Gastrocnemius medialis (tissue), 4 donors: Measurements from ENCODE around the gene PLA2G1B. TPM values are rescaled to one million over a fixed set of nuclear protein-coding genes. Genes with fewer than 3 reads are reported as not detected.

Experiments used
- ATAC-seq, 2 donors: fragments of 150-250 bp; one replicate each; pipeline ENCODE4 v1.9.1; 2016
- DNase-seq, 2 donors: peaks; one replicate each; pipeline ENCODE4 v3.0.0-alpha.2; 2019
- H3K27ac ChIP-seq, 4 donors: fragments of 200-600 bp; sonication (generic); 1 replicate in 1 of 4; 2 replicates in 3 of 4; pipeline ENCODE4 v1.5.1; 2016 to 2018; ENCODE audit warnings: mild to moderate bottlenecking in 2 of 4, moderate library complexity in 1 of 4
- H3K27me3 ChIP-seq, 3 donors: fragments of 200-600 bp; sonication (generic) in 2 of 3; 1 replicate in 1 of 3; 2 replicates in 2 of 3; pipeline versions ENCODE4 v1.5.1 to v1.6.0; 2016 to 2019; ENCODE audit warnings: mild to moderate bottlenecking in 1 of 3, moderate library complexity in 1 of 3
- H3K36me3 ChIP-seq, 2 donors: fragments of 200-600 bp; sonication (generic) in 1 of 2; one replicate each; pipeline ENCODE4 v1.5.1; 2017 to 2018
- H3K4me1 ChIP-seq, 2 donors: fragments of 200-600 bp; sonication (generic) in 1 of 2; one replicate each; pipeline ENCODE4 v1.5.1; 2016 to 2017; ENCODE audit warnings: mild to moderate bottlenecking in 2 of 2
- H3K4me3 ChIP-seq, 4 donors: fragments of 200-600 bp; sonication (generic) in 3 of 4; 1 replicate in 1 of 4; 2 replicates in 3 of 4; pipeline ENCODE4 v1.5.1; 2016 to 2019; ENCODE audit warnings: mild to moderate bottlenecking in 2 of 4
- H3K9me3 ChIP-seq, 3 donors: fragments of 200-600 bp; sonication (generic) in 2 of 3; 1 replicate in 1 of 3; 2 replicates in 2 of 3; pipeline ENCODE4 v1.5.1; 2016 to 2019
- POLR2A ChIP-seq, 2 donors: fragments of 450-650 bp; IDR thresholded peaks; one replicate each; pipeline ENCODE4 v1.6.1; 2017; ENCODE audit warnings: antibody characterized with exemption in 2 of 2, mild to moderate bottlenecking in 2 of 2, moderate library complexity in 2 of 2
- in situ Hi-C, 4 donors: fragments of 200-750 bp; cut with MboI; loops; one replicate each; pipeline versions ENCODE4 v1.15.0 to v1.8.0; 2017; ENCODE audit warnings: low sequenced_read_pairs in 4 of 4
- intact Hi-C: fragments of 100-400 bp; cut with DNase I; formaldehyde crosslinking; loops from one replicate; pipeline ENCODE4 v1.15.1; 2023; ENCODE audit warnings: low total_unique reads
- total RNA-seq, 4 donors: library from RNA; depleted of rRNA; stranded (reverse); fragments of >200 nt; gene quantifications; one replicate each; pipeline versions ENCODE4 v1.1.0 to v1.2.3, GENCODE V29; 2016
- TF ChIP-seq, protein P1 (sequence below), 5 experiments: fragments of 450-650 bp in 3 of 5; fragments of 200-600 bp in 2 of 5; sonication (generic) in 2 of 5; IDR thresholded peaks in 4 of 5; conservative IDR thresholded peaks in 1 of 5; 1 replicate in 4 of 5; 2 replicates in 1 of 5; pipeline ENCODE4 v1.5.1; 2016 to 2019; ENCODE audit warnings: antibody characterized with exemption in 5 of 5, mild to moderate bottlenecking in 3 of 5, moderate library complexity in 3 of 5

The PLA2G1B gene
- total RNA-seq, 4 donors from 2014 or later, result not detected

GRCh38 chr12:120356567-120357030, 29.0 kb upstream of the PLA2G1B start:
- no peak for TF ChIP-seq POLR2A (IDR thresholded peaks at IDR 0.05)
- TF ChIP-seq, protein P1, sequence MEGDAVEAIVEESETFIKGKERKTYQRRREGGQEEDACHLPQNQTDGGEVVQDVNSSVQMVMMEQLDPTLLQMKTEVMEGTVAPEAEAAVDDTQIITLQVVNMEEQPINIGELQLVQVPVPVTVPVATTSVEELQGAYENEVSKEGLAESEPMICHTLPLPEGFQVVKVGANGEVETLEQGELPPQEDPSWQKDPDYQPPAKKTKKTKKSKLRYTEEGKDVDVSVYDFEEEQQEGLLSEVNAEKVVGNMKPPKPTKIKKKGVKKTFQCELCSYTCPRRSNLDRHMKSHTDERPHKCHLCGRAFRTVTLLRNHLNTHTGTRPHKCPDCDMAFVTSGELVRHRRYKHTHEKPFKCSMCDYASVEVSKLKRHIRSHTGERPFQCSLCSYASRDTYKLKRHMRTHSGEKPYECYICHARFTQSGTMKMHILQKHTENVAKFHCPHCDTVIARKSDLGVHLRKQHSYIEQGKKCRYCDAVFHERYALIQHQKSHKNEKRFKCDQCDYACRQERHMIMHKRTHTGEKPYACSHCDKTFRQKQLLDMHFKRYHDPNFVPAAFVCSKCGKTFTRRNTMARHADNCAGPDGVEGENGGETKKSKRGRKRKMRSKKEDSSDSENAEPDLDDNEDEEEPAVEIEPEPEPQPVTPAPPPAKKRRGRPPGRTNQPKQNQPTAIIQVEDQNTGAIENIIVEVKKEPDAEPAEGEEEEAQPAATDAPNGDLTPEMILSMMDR (IDR thresholded peaks at IDR 0.05 in 4 of 5, conservative IDR thresholded peaks at IDR 0.05 in 1 of 5), result peak; percentile 52 to 86 (median 83)
- no peaks in the 10 kb centered on the region for H3K9me3 ChIP-seq
- no peak overlapping the region for H3K27ac ChIP-seq
- in situ Hi-C loops, result loop anchor here in 2 of 4 donors (10.0 kb wide), 1 partner anchor 68 kb away; no protein-coding TSS in a partner anchor
- DNase-seq (peak; percentile 48 to 63), ATAC-seq (peak; percentile 83 to 92)
- H3K4me3 ChIP-seq, result no peak overlapping the region
- H3K36me3 ChIP-seq, result no peaks in the 10 kb centered on the region
- intact Hi-C loops, result loop anchor here (1.0 to 5.0 kb wide), 2 partner anchors 74 to 291 kb away; no protein-coding TSS in a partner anchor
- H3K4me1 ChIP-seq, result peaks cover 0 to 3% of the 10 kb centered on the region in 2 donors
- peaks cover 3 to 6% (median 5%) of the 10 kb centered on the region in 3 donors for H3K27me3 ChIP-seq

DNA sequence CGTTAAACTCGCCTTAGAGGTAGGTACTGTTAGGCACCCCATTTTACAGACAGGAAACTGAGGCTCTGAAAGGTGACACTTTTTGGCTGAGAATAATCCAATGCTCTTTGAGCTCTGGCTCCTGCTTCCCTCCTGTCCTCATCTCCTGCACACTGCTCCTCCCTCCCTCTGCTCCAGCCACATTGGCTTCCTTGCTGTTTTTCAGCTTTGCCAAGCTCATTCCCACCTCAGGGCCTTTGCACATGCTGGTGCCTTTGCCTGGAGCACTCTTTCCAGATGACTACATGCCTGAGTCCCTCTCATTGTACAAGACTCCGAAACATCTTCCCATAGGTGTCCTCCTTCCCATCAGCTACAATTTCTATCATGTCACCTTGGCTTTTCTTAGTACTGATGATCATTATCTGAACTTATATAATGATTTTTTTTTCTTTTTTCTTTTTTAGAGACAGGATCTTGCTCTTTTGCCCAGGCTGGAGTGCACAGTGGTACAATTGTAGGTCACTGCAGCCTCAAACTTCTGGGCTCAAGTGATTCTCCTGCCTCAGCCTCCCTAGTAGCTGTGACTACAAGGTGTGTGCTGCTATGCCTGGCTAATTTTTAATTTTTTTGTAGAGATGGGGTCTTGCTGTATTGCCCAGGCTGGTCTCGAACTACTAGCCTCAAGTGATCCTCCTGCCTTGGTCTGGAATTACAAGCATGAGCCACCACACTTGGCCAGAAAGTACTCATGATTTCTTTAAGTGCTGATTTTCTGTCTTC, 26.2 kb upstream of the PLA2G1B start:
- intact Hi-C loops, result no loop called here
- DNase-seq (no peak), ATAC-seq (no peak)
- peaks cover 0 to 4% (median 0%) of the 10 kb centered on the region in 3 donors for H3K27me3 ChIP-seq
- no peaks in the 10 kb centered on the region for H3K9me3 ChIP-seq
- no peak overlapping the region for H3K27ac ChIP-seq
- no peak for TF ChIP-seq POLR2A (IDR thresholded peaks at IDR 0.05)
- TF ChIP-seq, protein P1 (IDR thresholded peaks at IDR 0.05 in 4 of 5, conservative IDR thresholded peaks at IDR 0.05 in 1 of 5), result no peak
- H3K36me3 ChIP-seq, result no peaks in the 10 kb centered on the region
- no peak overlapping the region for H3K4me3 ChIP-seq
- H3K4me1 ChIP-seq, result no peaks in the 10 kb centered on the region
- in situ Hi-C loops, result loop anchor here in 2 of 4 donors (10.0 kb wide), 1 partner anchor 71 kb away; no protein-coding TSS in a partner anchor

GRCh38 chr12:120353136-120353535, 25.6 kb upstream of the PLA2G1B start:
- in situ Hi-C loops (loop anchor here in 2 of 4 donors (10.0 kb wide), 1 partner anchor 72 kb away; no protein-coding TSS in a partner anchor), intact Hi-C loops (no loop called here)
- Histone ChIP-seq H3K27me3 (peaks cover 0 to 4% (median 0%) of the 10 kb centered on the region in 3 donors), H3K4me3 (no peak overlapping the region), H3K9me3 (no peaks in the 10 kb centered on the region), H3K36me3 (no peaks in the 10 kb centered on the region), H3K4me1 (no peaks in the 10 kb centered on the region), H3K27ac (no peak overlapping the region)
- TF ChIP-seq, protein P1 (IDR thresholded peaks at IDR 0.05 in 4 of 5, conservative IDR thresholded peaks at IDR 0.05 in 1 of 5), result no peak
- no peak for TF ChIP-seq POLR2A (IDR thresholded peaks at IDR 0.05)
- ATAC-seq, result no peak
- no peak for DNase-seq

GRCh38 chr12:120352117-120352516, 24.5 kb upstream of the PLA2G1B start:
- Histone ChIP-seq H3K4me3 (no peak overlapping the region), H3K27ac (no peak overlapping the region), H3K36me3 (no peaks in the 10 kb centered on the region), H3K9me3 (no peaks in the 10 kb centered on the region), H3K27me3 (peaks cover 0 to 4% (median 0%) of the 10 kb centered on the region in 3 donors), H3K4me1 (no peaks in the 10 kb centered on the region)
- intact Hi-C loops (no loop called here), in situ Hi-C loops (loop anchor here in 2 of 4 donors (10.0 kb wide), 1 partner anchor 73 kb away; no protein-coding TSS in a partner anchor)
- ATAC-seq, result no peak
- no peak for DNase-seq
- TF ChIP-seq, protein P1 (IDR thresholded peaks at IDR 0.05 in 4 of 5, conservative IDR thresholded peaks at IDR 0.05 in 1 of 5), result no peak
- TF ChIP-seq POLR2A (IDR thresholded peaks at IDR 0.05), result no peak
